GM18870 (cell line): Measurements from ENCODE around the gene FAM174A.

Source experiments
- ATAC-seq: cut with Tn5 transposase; IDR thresholded peaks from one replicate; pipeline ENCODE4 v1.9.1; 2021; ENCODE audit warnings: moderate library complexity; ENCODE audit not compliant: unreplicated experiment

Gene FAM174A

DNA sequence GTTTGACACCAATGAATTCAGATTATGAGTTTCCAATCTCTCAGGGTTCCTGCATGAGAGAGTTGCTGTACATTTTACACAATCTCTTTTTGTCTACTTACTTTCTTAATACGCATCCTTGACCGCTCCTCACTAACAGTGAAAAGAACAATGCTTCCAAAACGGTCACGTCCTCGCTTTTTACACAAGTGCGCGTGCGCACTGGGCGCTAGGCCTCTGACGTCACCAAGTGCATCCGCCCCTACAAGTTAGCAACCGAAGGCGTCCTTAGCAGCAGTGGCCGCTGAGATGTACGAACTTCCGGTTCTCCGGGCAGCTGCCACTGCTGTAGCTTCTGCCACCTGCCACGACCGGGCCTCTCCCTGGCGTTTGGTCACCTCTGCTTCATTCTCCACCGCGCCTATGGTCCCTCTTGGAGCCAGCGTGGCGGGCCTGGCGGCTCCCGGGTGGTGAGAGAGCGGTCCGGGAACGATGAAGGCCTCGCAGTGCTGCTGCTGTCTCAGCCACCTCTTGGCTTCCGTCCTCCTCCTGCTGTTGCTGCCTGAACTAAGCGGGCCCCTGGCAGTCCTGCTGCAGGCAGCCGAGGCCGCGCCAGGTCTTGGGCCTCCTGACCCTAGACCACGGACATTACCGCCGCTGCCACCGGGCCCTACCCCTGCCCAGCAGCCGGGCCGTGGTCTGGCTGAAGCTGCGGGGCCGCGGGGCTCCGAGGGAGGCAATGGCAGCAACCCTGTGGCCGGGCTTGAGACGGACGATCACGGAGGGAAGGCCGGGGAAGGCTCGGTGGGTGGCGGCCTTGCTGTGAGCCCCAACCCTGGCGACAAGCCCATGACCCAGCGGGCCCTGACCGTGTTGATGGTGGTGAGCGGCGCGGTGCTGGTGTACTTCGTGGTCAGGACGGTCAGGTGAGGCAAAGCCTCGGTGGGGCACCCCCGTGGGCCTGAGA is at the start of gene FAM174A:
FAM174A (plus strand) TSS at position 315 of the 946 bp plus-strand sequence; CDS start at position 472, 157 bp downstream.
- peak; percentile 97 for ATAC-seq

GRCh38 chr5:100493996-100494395 is 41.2 kb upstream of the FAM174A start:
- ATAC-seq, result no peak

DNA sequence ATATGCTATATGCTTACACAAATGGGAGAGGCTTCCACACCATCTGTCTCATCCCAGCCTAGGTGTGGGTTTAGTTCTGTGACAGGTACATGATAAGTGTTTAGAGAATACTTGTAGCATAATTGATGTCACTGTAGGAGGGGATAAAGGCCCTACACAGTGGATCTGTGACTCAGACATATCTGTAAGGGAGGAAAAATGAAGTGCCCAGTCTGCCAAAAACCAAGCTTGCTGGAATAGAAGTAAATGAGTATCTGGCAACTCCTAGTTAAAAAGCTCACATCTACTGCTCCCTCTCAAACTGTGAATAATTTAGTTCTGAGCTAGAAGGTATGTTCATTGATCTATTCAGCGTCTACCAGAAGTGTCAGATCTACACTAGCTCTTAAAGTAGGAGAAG is 38.9 kb upstream of the FAM174A start:
- ATAC-seq, result no peak

GRCh38 chr5:100502684-100503083 is 32.5 kb upstream of the FAM174A start:
- ATAC-seq, result no peak

- ATAC-seq, result no peak
Observed at GRCh38 chr5:100505984-100506670, 29.0 kb upstream of the FAM174A start.

- ATAC-seq, result peak; percentile 77
Observed at GRCh38 chr5:100516285-100516684, 18.9 kb upstream of the FAM174A start.

DNA sequence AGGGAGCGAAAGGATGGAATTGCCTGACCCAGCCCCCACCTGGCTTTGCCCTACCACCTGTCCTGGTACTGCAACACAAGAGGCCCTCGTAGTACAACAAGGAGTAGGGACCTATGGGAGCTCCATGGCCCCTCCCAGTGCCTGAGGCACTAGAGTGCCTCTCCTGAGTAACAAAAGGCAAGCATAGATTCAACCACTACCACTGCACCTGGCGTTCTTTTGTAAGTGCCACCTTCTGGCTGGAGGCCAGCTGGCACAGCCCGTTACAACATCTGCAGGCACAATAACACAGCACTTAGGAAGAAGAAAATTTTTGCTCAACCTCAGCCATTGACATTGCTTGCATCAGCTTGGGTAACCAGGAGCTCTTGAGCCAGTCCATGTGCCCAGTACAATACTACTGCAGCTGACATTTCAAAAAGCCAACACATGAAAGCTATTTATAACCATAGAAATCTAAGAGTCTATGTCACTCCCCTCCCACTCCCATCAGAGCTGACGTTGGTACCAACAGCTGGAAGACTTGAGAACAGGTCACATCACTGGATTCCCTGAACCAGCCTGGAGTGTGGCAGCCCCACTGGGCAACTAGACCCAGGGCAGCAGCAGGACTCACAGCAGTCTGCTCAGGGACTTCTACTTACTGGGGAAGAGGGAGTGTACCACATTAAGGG is 17.7 kb upstream of the FAM174A start:
- no peak for ATAC-seq

DNA sequence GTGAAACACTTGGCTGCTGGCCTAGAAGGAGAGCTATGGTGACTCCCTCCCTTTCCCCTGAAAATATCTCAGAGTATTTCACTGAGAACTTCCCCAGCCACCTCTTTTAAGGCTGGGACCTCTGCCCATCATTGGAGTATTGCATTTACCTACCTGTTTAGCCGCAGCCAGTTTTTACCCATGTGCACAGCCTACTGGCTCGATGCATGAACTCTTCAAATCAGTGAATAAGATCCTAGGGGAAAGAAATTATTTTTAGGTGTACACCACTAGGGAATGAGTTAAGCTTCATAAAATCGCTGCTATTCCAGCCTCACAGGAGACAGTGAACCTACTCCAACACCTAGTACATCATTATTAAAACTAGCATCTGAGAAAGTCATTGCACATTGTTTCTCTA is 16.8 kb upstream of the FAM174A start:
- ATAC-seq, result no peak

GRCh38 chr5:100519075-100519474 is 16.1 kb upstream of the FAM174A start:
- ATAC-seq, result peak; percentile 73

GRCh38 chr5:100520348-100520747 is 14.8 kb upstream of the FAM174A start:
- no peak for ATAC-seq

DNA sequence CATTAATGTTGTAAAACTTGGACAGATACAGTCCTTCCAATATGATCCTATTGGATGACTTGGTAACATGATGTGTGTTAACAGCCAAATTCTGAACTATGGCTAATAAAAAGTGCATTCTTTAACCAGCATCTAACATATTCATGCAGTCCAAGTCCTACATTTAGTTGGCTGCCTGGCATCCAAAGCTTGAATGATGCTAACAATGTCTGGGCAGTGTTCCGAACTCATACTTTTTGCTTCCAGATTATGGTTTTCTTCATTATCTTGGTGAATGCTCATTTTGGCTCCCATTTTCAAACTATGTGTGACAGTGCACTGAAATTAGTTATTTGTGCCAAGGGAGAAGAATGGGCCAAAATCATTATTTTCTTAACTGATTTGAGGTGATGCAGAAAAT is 2.8 kb downstream of the FAM174A start:
- no peak for ATAC-seq

DNA sequence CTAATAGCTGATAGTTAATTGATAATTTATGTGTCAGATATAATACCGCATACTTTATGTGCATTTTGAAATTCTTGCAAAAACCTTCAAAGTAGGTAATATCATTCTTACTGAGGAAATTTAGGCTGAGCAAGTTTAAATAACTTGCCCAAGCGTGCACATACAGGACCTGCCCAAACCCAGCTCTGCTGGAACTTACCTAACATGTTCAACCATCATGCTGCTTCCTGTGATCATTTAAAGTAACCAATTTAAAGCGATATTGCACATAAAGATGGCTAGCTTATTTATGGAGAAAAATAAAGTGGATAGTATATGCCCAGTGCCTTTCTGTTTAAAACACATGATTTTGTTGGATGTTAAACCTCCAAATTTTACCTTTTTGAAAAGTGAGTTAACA is 4.3 kb downstream of the FAM174A start:
- no peak for ATAC-seq

- no peak for ATAC-seq
Observed at GRCh38 chr5:100542086-100542485, 6.9 kb downstream of the FAM174A start.

DNA sequence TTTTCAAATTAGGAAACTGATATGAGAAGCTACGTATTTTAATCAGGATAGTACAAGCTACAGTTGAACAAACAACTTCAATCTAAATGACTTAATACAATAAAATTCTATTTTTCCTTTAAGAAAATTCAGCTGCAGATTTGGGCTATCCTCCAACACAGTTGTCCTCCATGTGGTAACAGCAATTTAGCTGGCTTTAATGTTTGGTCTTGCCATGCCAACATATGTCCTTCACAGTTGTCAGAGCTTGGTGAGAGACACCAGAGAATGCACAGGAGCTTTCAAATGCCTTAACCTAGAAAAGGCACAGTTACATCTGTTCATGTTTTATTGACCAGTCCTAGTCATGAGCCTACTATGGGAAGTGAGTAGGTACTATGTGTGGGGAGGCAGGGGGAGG is 10.8 kb downstream of the FAM174A start:
- ATAC-seq, result no peak

GRCh38 chr5:100550531-100551051 is 15.4 kb downstream of the FAM174A start:
- peak; percentile 89 for ATAC-seq

GRCh38 chr5:100551183-100551582 is 16.0 kb downstream of the FAM174A start:
- ATAC-seq, result no peak

- ATAC-seq, result no peak
Observed at GRCh38 chr5:100553209-100553608, 18.0 kb downstream of the FAM174A start.

- ATAC-seq, result no peak
Observed at GRCh38 chr5:100560860-100561259, 25.7 kb downstream of the FAM174A start.

DNA sequence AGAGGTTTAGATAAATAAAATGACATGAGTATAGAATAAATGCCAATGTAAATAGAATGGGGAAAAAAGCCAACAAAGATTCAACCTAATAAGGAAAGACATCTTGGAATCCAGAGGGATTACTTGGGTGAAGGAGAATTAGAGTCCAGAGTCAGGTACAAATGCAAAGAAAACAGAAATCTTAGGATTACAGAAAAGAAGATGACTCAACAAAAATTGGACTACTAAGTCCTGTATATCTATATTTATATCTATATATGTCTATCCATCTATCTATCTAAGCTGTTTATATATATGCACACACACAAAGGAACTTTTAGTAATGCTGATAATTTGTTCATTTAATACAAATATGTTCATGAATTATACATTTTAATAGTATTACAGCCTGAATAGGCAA is 27.6 kb downstream of the FAM174A start:
- no peak for ATAC-seq

- ATAC-seq, result no peak
Observed at GRCh38 chr5:100566382-100567141, 31.4 kb downstream of the FAM174A start.

DNA sequence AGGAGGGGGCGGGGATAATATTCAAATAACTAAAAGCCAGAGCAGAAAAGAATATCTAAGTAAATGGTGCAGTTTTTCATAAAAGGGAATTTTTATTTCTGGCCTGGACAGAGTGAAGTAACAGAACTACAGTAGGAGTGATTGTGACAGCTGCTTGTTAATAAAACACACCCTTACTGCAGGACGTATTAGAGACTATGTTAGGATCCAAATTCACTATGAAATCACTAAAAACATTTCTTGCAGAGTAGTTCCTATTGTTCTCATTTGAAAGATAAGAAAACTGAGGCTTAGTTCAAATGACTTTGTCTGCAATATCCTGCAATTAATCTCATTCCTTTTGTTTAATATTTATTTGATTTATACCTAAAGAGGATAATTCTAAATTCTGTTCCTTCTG is 39.5 kb downstream of the FAM174A start:
- no peak for ATAC-seq
